GM10248 (cell line): Measurements from ENCODE around the gene TRERF1.

Source experiments
- CTCF ChIA-PET: fragments of 300-600 bp; sonication (Branson Sonifier 250); formaldehyde crosslinking; extraction: SDS; loops from one replicate; lab custom pipeline; 2021; ENCODE audit warnings: antibody characterized with exemption; lab: Yijun Ruan, JAX
- POLR2A ChIA-PET: fragments of 350-650 bp; sonication (Branson Sonifier 250); formaldehyde crosslinking; extraction: SDS; loops from one replicate; lab custom pipeline; 2020; ENCODE audit warnings: antibody characterized with exemption; lab: Yijun Ruan, JAX
- DNase-seq: peaks from one replicate; pipeline ENCODE4 v3.0.0; 2012; ENCODE audit errors: extremely low spot score
- TF ChIP-seq, protein P1 (sequence below): IDR thresholded peaks from 2 replicates; pipeline ENCODE4 v1.5.1; 2012; ENCODE audit warnings: mild to moderate bottlenecking, low read depth; ENCODE audit errors: extremely low read depth, missing control alignments, control extremely low read depth

TRERF1 gene

GRCh38 chr6:42315259-42315990 lies 136.3 kb downstream of the TRERF1 start:
- DNase-seq, result no peak
- ChIA-PET POLR2A (interaction anchor here (0.7 kb wide), 1 partner anchor 91 kb away, joined by 3 read pairs; no protein-coding TSS in a partner anchor), CTCF (interaction anchor here (1.0 to 2.4 kb wide), 4 partner anchors 13 to 233 kb away, joined by 3 to 10 read pairs (median 4); no protein-coding TSS in a partner anchor)
- TF ChIP-seq, protein P1, sequence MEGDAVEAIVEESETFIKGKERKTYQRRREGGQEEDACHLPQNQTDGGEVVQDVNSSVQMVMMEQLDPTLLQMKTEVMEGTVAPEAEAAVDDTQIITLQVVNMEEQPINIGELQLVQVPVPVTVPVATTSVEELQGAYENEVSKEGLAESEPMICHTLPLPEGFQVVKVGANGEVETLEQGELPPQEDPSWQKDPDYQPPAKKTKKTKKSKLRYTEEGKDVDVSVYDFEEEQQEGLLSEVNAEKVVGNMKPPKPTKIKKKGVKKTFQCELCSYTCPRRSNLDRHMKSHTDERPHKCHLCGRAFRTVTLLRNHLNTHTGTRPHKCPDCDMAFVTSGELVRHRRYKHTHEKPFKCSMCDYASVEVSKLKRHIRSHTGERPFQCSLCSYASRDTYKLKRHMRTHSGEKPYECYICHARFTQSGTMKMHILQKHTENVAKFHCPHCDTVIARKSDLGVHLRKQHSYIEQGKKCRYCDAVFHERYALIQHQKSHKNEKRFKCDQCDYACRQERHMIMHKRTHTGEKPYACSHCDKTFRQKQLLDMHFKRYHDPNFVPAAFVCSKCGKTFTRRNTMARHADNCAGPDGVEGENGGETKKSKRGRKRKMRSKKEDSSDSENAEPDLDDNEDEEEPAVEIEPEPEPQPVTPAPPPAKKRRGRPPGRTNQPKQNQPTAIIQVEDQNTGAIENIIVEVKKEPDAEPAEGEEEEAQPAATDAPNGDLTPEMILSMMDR, result no peak

GRCh38 chr6:42314571-42315258 lies 137.0 kb downstream of the TRERF1 start:
- POLR2A ChIA-PET, result interaction anchor here (0.7 kb wide), 1 partner anchor 90 kb away, joined by 3 read pairs; no protein-coding TSS in a partner anchor
- CTCF ChIA-PET, result interaction anchor here (1.0 to 2.4 kb wide), 3 partner anchors 14 to 233 kb away, joined by 3 to 10 read pairs (median 4); no protein-coding TSS in a partner anchor
- no peak for DNase-seq
- TF ChIP-seq, protein P1, result no peak

DNA sequence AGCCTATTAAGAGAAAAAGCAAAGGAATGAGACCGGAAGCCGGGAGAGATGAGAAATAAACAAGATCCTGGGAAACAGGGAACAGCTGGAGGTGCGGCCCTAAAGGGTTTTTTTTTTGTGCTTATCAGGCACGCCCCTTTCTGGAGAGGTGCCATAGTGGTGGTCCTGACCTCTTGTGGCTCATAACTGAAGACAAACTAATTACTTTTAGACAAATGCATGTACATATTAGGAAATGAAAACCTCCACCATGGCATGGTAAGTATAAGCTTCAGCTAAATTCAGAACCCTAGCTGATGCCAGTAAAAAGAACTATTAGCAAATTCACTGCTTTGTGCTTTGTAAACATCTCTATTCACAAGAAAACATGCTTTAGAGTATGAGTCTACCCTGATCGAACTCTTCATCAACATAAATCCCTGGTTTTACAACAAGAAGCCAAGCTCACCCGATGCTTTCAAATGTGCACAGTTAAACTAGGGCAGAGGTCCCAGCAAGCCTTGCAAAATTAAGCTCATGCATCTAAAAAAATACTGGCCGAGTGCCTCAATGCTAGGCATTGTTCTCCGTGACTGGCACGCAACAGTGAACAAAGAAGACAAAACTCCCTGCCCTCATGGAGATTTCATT lies 137.7 kb downstream of the TRERF1 start:
- CTCF ChIA-PET, result interaction anchor here (1.2 to 2.4 kb wide), 3 partner anchors 11 to 234 kb away, joined by 4 to 10 read pairs (median 4); no protein-coding TSS in a partner anchor
- DNase-seq, result no peak
- TF ChIP-seq, protein P1, result no peak
- POLR2A ChIA-PET, result no interaction called here

DNA sequence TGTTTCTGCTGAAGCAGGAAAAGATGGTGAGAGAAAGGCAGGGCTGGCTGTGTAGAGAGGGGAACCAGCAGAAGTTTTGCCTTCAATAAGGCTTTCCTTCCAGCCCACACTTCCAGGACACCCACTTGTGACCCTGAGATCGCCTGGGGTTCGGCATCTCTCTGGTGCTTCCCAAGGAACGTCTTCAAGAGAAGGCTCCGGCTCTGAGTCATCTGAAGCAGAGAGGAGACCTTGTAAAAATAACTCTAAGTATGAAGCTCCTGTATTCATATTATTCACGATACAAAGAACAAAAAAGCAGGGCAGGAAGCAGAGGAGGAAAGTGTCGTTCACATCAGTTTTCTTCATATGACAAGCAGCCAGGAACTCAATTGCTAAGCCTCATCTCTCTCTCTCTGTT lies 138.7 kb downstream of the TRERF1 start:
- DNase-seq, result no peak
- ChIA-PET CTCF (interaction anchor here (1.0 to 1.7 kb wide), 3 partner anchors 10 to 219 kb away, joined by 3 to 4 read pairs (median 4); no protein-coding TSS in a partner anchor), POLR2A (no interaction called here)
- TF ChIP-seq, protein P1, result no peak

- ChIA-PET CTCF (interaction anchor here (0.9 to 3.1 kb wide), 5 partner anchors 11 to 241 kb away, joined by 3 to 10 read pairs (median 7); no protein-coding TSS in a partner anchor), POLR2A (no interaction called here)
- TF ChIP-seq, protein P1, result no peak
Measured at GRCh38 chr6:42307141-42307470, 144.6 kb downstream of the TRERF1 start.

GRCh38 chr6:42306439-42307140 lies 145.1 kb downstream of the TRERF1 start:
- DNase-seq, result no peak
- TF ChIP-seq, protein P1, result no peak
- CTCF ChIA-PET, result interaction anchor here (0.9 to 3.1 kb wide), 6 partner anchors 10 to 241 kb away, joined by 3 to 10 read pairs (median 8); no protein-coding TSS in a partner anchor
- POLR2A ChIA-PET, result no interaction called here

More at GRCh38 chr6:42307141-42307470, 144.6 kb downstream of the TRERF1 start:
- no peak for DNase-seq
